Measurements from ENCODE around the gene FHAD1.
A peak's percentile ranks its signal among the peaks of the same experiment; 100 is the strongest.

FHAD1 gene

DNA sequence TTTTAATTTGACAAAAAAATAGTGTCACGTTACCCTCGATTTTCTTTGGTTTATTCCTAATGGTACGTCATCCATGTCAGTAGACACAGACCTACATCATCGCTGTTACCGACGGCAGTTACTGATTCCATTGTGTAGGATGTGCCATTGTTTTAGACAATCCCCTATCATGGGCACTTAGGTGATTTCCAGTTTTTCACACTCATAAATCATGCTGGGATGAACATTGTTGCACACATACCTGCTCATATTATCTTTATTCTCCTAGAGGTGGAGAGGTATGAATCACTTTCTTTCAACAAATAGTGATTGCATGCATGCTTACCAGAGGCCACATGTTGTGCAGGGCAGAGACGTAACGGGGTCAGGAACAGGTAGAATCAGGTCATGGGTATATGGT lies 83.0 kb downstream of the FHAD1 start:
- no peak for DNase-seq

DNA sequence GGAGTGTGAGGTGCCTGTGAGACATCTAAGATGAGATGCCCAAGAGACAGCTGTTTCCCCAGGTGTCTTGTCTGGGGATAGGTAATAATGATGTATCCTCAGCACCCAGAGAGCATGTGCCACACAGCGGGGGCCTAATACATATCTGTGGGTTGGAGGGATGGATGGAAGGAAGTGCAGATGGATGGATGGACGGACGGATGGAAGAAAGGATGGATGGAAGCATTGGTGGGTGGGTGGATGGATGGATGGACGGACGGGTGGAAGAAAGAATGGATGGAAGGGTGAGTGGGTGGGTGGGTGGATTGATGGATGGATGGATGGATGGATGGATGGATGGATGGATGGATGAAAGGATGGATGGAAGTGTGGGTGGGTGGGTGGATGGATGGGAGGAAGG lies 84.2 kb downstream of the FHAD1 start:
- no peak for DNase-seq

DNA sequence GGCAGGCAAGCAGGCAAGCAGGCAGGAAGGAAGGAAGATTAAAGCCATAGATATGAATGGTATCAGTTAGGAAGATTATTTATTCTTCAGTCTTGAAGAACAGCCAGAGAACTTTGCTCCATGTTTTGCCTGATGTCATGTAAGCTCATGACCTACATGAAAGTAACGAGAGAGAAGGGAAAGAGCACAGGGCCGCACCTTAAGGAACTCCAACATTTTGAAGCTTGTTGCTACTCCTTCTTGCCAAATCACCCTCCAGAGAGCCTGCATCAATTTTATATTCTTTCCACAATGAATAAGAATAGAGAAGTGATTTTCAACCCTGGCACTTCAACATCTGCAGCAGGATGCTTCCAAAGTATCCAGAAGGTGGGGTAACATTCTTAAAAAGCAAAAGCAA lies 84.7 kb downstream of the FHAD1 start:
- no peak for DNase-seq

DNA sequence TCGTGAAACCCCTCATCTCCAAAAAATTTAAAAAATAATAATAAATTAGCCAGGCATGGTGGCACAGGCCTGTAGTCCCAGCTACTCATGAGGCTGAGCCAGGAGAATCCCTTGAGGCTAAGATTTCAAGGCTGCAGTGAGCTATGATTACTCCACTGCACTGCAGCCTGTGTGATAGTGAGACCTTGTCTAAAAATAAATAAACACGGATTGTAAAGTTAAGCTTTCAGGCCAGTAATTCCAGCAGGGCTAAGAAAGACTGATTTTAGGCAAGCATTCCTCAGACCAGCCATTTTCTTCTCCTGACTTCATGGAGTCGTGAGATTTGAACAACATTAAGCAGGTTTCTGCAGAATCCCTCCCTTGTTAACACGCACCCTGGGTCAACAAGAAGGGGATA lies 85.5 kb downstream of the FHAD1 start:
- no peak for DNase-seq

DNA sequence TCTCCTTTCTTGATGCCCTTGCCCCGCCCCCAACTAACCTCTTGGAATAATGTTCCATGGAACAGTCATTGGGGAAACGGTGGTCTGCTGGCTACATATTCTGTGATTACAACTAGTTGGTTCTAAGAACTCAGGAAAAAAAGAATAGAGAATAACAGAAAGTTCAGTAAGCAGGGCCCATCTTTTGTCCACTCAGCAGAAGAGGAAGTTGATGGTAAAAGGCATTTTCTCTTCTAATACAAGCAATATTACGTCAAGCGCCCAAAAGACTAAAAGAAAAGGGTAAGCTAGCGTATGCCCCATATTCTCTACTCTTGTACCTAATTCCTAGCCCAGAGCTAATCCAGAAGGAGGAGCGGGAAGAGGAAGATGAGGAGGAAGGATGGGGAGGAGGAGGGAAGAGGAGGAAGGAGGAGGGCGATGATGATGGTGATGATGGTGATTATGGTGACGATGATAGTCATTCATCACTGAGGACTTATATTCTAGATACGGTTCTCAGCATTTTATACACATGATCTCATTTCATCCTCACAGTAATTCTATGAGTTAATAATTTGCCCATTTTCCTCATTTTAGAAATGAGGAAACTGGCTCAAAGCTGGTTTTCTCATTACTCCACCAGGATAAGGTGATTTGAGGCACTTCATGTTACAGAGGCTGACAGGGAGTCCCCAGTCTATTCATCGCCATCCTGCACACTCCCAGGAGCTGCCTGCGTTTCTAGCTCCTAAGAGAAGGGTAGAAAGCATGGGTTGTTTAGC lies 86.1 kb downstream of the FHAD1 start:
- no peak for DNase-seq

DNA sequence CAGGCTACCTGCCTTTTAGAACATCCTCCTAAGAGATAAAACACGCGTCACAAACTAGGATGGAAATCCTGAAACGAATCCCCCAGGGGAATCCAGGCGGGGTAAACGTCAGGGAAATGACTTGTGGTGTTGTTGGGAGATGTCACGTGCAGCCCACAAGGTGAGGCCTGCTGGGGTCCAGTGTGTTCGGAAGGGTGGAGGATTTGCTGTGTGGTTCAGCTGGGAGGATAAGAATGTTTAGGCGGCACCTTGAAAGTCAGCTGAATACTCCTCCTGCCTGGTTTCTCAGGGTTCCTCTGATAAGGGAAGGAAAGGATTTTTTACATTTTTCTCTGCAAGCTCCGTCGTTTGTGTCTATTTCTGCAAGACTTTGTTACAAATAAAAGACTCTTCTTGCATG lies 88.0 kb downstream of the FHAD1 start:
- DNase-seq: no peak

DNA sequence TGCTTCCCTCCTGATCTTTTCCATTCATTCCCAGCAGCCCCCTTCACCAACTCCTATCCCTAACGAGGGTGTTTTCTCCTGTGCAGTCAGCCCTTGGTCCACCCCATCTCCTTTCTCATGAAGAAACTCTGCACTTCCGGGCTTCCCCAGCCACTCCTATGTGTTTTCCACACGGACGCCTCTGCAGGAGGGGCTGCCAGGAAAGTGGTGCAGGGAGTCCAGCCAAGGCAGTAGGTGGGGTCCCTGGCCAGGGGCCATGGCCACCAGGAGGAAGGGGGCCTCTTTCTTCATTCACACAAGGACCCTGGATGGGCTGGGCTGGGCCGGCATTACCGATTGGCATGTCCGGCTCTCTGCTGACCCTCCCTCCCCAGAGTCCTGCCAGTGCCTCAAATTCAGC lies 89.8 kb downstream of the FHAD1 start:
- DNase-seq: no peak

DNA sequence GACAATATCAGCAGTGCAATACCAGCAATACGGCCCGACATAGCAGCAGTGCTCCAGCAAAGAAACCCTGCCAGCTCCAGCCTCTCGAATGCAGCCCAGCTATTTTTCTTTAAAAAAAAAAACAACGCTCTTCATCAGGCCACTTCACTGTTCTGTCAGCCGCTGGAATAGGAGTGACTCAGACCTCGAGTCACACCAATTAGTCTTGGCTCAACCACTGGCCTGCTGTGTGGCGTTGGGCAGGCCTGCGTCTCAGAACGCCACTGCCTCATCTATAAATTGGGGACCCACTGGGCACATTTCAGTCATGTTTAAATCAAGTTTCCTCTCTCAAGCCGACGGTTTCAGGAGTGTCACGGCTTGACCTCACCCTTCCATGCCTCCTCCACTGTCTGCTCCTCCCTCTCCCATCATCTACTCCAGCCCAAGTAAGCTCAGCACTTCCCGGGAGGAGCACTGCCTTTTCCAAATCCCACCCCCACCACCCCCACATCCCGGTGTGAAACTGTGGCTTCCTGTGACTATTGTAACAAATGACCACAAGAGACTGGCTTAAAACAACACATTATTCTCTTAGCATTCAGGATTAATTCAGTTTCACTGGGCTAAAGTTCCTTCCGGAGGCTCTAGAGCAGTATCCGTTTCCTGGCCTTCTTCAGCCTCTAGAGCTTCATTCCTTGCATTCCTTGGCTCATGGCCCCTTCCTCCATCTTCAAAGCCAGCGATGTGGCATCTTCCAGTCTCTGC lies 90.8 kb downstream of the FHAD1 start:
- peak; percentile 80 for DNase-seq

DNA sequence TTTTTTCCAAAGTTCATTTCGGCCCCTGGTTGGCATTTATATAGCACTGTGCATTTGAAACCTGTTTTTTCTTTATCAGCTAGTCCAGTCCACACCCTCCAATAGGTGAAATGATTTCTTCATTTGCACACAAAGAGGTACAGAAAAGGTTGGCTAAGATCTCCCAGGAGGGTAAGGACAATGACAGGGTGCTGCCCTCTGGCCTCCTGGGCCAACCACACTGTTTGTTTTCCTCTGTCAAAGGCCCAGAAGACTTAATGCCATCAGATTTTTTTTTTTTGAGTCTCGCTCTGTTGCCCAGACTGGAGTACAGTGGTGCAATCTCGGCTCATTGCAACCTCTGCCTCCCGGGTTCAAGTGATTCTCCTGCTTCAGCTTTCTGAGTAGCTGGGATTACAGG lies 92.5 kb downstream of the FHAD1 start:
- no peak for DNase-seq

DNA sequence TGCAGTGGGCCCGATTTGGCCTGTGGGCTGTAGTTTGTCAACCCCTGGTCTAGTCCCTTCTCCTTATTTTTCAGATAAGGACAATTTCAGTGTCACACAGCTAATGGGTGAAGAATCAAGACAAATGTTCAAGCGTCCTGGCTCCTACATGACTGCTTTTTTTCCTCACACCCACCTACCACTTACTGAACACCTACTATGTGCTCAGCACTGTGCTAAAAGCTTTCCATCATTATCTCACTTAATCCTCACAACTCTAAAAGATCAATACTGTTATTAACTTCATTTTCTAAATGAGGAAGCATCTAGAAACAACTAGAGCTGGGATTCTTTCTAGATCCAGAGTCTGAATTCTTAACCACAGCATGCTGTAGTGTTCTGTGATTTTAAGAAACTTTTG lies 94.2 kb downstream of the FHAD1 start:
- no peak for DNase-seq

DNA sequence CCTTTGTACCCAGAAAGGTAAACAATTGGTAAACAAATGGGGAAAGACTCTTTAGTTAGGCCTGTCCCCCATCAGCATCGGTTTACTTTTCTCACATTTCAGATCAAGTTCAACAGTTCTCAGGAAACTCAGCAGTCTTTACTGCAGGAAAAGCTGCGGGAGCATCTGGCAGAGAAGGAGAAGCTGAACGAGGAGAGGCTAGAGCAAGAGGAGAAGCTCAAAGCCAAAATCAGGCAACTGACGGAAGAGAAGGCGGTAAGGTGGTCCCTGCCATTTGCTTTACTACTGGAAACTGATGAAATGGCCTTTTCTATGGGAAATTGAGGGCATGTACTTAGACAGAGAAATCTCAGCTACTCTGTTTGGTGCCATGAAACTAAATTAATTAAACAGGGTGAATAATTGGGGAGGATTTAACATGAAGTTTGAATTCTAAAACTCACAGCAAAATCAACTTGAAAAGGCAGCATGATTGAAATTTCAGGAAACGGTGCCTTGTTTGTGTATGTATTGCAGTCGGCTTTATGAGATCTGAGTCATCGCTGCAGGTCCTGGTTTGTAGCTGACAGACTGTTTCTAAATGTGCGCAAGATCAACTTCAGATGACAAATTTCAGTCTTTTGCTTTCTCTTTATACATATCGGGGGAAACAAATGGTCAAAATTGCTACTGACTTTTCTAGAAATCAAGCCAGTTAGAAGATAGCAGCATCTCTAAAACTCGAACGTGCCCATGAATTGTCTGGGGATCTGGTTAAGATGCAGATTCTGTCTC lies 94.8 kb downstream of the FHAD1 start:
- DNase-seq: peak; percentile 67

DNA sequence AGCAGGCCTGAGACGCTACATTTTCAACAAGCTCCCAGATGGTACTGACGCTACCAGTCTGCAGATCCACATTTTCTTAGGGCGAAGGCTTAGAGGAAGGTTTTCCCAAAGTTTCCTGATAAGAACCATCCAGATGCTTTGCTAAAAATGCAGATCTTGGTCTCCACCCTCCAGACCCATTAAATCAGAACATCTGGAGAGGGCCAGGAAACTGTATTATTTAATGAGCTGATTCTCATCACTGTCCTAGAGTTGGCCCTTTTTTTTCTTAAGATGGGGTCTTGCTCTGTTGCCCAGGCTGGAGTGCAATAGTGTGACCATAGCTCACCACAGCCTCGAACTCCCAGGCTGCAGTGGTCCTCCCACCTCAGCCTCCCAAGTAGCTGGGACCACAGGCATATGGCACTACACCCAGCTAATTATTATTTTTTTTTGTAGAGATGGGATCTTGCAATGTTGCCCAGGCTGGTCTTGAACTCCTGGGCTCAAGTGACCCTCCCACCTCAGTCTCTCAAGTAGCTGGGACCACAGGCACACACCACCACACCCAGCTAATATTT lies 95.5 kb downstream of the FHAD1 start:
- no peak for DNase-seq

DNA sequence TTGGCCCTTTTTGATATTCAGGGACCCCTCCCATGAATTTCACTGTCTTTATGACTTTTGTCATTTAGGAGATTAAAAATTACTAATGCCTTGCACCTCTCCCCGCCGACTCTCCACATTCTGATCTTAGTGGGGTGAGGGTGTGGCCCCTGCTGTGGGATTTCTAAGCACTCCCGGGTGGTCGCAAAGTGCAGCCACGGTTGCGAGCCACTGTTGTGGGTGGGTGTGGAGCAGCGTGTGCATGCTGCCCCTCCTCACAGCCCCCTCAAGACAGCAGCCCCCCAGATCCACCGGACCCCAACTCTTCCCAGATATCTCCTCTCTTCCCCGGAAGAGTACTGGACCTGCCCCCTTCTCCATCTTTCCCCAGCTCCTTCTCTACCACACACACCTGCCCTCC lies 96.1 kb downstream of the FHAD1 start:
- DNase-seq: no peak

DNA sequence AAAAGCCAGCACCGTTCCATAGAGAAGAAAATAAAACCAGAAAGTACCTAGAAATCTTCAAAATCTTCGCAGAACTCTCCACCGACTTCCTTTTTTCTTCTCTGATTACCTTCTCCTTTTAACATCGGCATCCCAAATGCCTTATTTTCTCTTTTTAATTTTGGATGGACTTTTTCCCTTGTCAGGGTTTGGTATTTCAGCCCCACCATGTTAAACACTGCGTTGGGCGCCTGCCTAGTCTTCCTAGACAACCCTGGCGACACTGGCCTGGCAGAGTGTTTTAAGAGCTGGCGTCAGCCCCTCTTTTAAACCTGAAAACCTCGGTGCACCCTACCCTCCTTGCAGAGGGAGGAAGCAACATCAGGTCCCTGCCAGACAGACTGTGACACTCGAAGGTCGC lies 96.7 kb downstream of the FHAD1 start:
- peak; percentile 71 for DNase-seq

DNA sequence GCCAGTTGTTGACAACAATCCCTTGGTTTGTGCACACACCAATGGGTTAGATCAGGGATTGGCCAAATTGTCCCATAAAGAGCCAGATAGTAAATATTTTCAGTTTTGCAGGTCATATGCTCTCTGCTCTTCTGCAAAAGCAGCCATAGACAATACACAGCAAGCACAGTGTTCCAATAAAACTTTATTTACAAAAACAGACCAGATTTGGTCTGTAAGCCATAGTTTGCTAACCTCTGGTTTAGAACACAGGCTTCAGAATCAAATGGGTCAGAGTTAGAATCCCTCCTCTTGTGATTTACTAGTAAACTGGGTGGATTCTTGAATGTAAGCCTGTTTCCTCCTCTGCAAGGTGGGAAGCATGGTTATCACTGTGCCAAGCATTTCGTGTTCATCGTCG lies 97.4 kb downstream of the FHAD1 start:
- DNase-seq: no peak

DNA sequence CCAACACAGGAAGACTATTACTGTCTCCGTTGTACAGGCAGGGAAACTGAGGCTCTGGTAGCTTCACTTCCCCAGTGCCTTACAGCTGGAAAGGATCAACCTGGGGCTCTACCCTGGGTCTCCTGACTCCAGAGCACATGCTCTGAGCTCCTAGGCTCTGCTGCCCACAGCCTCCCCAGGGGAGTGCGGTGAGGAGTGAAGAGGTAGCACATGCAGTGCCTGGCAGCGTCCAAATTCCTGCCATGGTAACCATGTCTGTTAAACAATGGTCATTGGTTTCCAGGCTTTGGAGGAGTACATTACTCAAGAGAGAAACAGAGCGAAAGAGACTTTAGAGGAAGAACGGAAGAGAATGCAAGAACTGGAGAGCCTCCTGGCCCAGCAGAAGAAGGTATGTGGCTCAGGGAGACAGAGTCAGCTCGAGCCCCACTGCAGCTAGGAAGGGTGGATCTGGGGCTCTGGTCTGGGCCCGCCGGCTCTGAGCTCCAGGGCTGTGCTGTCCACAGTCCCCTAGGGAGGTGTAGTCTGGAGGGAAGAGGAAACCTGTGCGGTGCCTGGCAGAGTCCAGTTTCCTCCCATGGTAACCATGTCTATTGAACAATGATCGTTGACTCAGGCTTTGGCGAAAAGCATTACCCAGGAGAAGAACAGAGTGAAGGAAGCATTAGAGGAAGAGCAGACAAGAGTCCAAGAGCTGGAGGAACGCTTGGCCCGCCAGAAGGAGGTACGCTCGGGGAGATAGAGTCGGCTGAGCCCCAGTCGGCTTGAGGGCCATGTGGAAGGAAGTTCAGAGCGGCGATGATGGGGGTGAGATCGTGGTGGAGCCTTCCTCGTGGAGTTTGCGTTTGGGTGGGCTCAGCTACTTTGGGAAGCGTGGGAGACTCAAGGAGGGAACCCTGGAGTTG lies 98.0 kb downstream of the FHAD1 start:
- no peak for DNase-seq

DNA sequence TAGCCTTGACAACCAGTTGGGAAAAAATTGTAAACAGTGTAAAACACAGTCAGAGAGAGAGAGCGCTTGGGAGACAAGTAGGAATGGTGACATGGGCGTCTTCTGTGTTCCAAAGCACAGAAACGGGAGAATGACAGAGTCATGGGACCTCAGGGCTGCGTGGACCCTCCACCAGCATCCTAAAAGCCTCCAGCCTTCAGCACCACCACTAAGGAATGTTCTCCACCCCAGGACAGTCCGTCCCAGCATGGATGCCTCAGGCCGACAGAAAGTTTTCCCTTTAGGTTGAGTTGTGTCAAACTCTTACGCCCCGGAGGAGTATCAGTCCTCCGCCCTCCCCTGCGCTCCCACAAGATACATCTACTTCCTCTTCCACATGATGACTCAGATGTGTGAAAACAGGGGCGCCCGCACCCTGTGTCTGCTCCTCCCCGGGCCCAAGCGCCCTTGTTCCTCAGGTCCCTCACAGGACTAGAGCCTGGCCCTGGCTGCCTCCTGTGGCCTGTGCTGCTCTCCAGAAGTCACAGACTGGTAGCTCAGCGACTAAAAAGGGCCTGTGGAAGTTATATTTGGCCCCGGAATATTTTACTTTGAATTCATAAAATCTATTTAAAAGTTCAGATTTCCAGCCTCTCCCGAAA lies 98.8 kb downstream of the FHAD1 start:
- DNase-seq: no peak

DNA sequence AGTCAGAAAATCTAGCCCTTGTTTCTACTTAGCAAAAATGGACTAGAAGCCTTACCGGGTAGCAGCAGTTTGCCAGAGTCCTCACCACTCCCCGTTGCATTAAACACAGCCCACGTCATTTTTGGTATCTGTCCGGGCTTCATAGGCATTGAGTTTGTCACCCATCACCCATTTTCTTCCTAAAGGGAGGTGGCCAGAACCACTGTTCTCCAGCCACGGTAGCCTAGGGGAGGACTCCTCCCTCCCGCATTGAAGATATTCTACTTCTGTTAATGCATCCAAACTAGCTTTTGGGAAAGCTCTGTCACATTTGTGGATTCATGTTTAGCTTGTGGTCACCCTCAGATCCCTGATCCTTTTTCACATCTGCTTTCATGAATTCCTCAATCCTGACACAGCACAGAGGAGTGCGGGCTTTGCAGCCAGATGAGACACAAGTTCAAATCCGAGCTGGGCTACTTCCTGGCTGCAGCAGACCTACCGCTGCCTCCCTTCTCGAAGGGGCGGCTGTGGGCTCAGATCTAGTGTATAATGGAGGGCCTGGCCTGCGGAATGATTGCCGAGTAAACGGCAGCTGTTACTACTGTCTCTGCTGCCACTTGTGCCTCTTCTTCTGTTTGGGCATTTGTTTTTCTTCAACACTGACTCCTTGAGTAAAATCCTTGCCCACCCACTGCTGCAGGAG lies 99.5 kb downstream of the FHAD1 start:
- peak; percentile 35 for DNase-seq

DNA sequence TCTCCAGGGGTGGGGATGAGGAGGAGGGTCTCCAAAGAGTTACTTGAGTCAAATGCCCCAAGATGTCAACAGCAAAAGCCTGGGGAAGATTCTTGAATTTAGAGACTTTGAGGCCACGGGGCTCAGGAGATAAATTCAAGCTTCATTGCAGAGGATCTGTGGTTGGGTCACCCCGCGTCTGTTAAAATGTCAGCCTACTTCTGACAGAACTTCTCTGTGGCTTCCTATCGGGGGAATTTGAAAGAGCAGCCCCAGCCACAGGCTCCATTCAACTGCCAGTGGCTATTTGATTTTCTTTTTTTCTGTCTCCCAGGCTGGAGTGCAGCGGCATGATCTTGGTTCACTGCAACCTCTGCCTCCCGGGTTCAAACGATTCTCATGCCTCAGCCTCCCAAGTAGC lies 100.2 kb downstream of the FHAD1 start:
- no peak for DNase-seq

DNA sequence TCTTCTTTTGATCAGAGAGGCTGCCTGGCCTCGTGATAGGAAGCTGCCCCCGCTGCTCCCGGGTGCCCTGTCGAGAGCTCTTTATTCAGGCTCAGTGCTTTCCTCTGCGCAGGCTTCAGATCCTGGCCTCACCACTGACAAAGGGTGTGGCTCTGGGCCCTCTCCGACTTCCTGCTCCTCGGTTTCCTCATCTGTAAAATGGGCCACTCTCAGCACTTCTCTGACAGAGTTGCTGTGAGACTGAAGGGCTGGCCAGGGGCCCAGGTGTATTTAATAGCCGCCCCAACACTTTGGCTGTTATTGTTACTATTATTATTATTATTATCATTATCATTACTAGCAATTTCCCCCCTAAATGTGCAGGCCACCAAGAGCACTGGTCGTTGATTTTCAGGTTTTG lies 101.6 kb downstream of the FHAD1 start:
- no peak for DNase-seq

DNA sequence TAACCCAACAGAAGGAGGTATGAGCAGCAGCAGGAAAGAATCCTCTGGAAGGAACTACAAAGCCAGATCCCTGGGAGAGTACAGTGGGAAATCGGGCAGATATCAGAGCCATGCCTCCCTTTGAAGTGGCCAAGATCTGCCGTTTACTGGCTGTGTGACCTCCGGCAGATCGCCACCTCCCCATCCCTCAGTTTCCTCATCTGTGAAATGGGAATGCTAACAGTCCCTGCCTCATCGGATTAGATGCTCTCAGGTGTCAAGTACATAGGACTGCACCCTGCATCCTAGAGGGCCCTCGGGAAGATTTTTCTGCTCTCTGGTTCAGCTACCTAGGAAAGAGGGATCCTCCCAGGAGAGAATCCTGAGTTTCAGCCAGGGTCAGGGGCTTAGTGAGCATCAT lies 102.1 kb downstream of the FHAD1 start:
- no peak for DNase-seq

Measured in fibroblast of skin of right quadriceps (primary cell).